ENCODE measurements around the gene ITM2A. TPM values are rescaled to one million over a fixed set of nuclear protein-coding genes. Genes with fewer than 3 reads are reported as not detected.

Gene ITM2A
- polyA plus RNA-seq, 1 donor (not counting 4 experiments of a cell fraction or from before 2014, with no cell fraction given) = 64.4 TPM

- dilution Hi-C loops (cut with MboI; ENCODE audit: extremely low pct_ligation_motif_present, low sequenced_read_pairs) = no loop called here
- no peaks in the 10 kb centered on the region for H3K36me3 ChIP-seq (ENCODE audit: control insufficient read depth in 2 of 2, extremely low read depth in 1 of 2, insufficient read depth in 2 of 2, low read length in 2 of 2)
- FAIRE-seq (no peak), DNase-seq (ENCODE audit: low read depth, low spot score) (no peak)
- H4K20me1 ChIP-seq (ENCODE audit: control insufficient read depth, extremely low read depth, insufficient read depth, low read length) = no peaks in the 10 kb centered on the region
- H2AFZ ChIP-seq (ENCODE audit: control insufficient read depth, low read length) = no peak overlapping the region
- H3K27ac ChIP-seq (ENCODE audit: control insufficient read depth, insufficient read depth, low read length) = no peak overlapping the region
- no peaks in the 10 kb centered on the region for H3K27me3 ChIP-seq (ENCODE audit: control insufficient read depth, extremely low read depth, insufficient read depth, low read length)
- H3K9ac ChIP-seq (ENCODE audit: control insufficient read depth, extremely low read depth, insufficient read depth, low read length) = no peak overlapping the region
- H3K4me1 ChIP-seq (ENCODE audit: control insufficient read depth, extremely low read depth, insufficient read depth, low read length) = no peaks in the 10 kb centered on the region
- no peak overlapping the region for H3K4me2 ChIP-seq (ENCODE audit: control insufficient read depth, extremely low read depth, insufficient read depth, low read depth, low read length)
- TF ChIP-seq CTCF (optimal IDR thresholded peaks at IDR 0.05 in 1 of 3, IDR thresholded peaks at IDR 0.05 in 1 of 3, conservative IDR thresholded peaks at IDR 0.05 in 1 of 3; ENCODE audit: extremely low read depth in 1 of 3, insufficient read depth in 2 of 3, low read length in 3 of 3) = no peak
- H3K4me3 ChIP-seq (ENCODE audit: control insufficient read depth in 2 of 3, extremely low read depth in 1 of 3, insufficient read depth in 2 of 3, low read depth in 1 of 3, low read length in 3 of 3) = no peak overlapping the region
- H3K9me3 ChIP-seq (ENCODE audit: control insufficient read depth, low read depth, low read length) = no peaks in the 10 kb centered on the region
- no peaks in the 10 kb centered on the region for H3K9me1 ChIP-seq (ENCODE audit: control insufficient read depth, extremely low read depth, insufficient read depth, low read length)
- no peaks in the 10 kb centered on the region for H3K79me2 ChIP-seq (ENCODE audit: control insufficient read depth, insufficient read depth, low read length)
Measured at GRCh38 chrX:79412166-79412565, 45.0 kb upstream of the ITM2A start.

GRCh38 chrX:79409657-79410056, 42.5 kb upstream of the ITM2A start:
- no peak overlapping the region for H3K9ac ChIP-seq (ENCODE audit: control insufficient read depth, extremely low read depth, insufficient read depth, low read length)
- no peak for TF ChIP-seq CTCF (optimal IDR thresholded peaks at IDR 0.05 in 1 of 3, IDR thresholded peaks at IDR 0.05 in 1 of 3, conservative IDR thresholded peaks at IDR 0.05 in 1 of 3; ENCODE audit: extremely low read depth in 1 of 3, insufficient read depth in 2 of 3, low read length in 3 of 3)
- no peak for TF ChIP-seq EZH2 (IDR thresholded peaks at IDR 0.05; ENCODE audit: low read length)
- no peak overlapping the region for H3K27ac ChIP-seq (ENCODE audit: control insufficient read depth, insufficient read depth, low read length)
- H3K4me2 ChIP-seq (ENCODE audit: control insufficient read depth, extremely low read depth, insufficient read depth, low read depth, low read length) = no peak overlapping the region
- no peaks in the 10 kb centered on the region for H3K4me1 ChIP-seq (ENCODE audit: control insufficient read depth, extremely low read depth, insufficient read depth, low read length)
- H3K4me3 ChIP-seq (ENCODE audit: control insufficient read depth in 2 of 3, extremely low read depth in 1 of 3, insufficient read depth in 2 of 3, low read depth in 1 of 3, low read length in 3 of 3) = no peak overlapping the region
- H3K9me3 ChIP-seq (ENCODE audit: control insufficient read depth, low read depth, low read length) = no peaks in the 10 kb centered on the region
- H2AFZ ChIP-seq (ENCODE audit: control insufficient read depth, low read length) = no peak overlapping the region
- dilution Hi-C loops (cut with MboI; ENCODE audit: extremely low pct_ligation_motif_present, low sequenced_read_pairs) = no loop called here
- no peak for DNase-seq (ENCODE audit: low read depth, low spot score)
- no peaks in the 10 kb centered on the region for H4K20me1 ChIP-seq (ENCODE audit: control insufficient read depth, extremely low read depth, insufficient read depth, low read length)
- H3K36me3 ChIP-seq (ENCODE audit: control insufficient read depth in 2 of 2, extremely low read depth in 1 of 2, insufficient read depth in 2 of 2, low read length in 2 of 2) = no peaks in the 10 kb centered on the region
- H3K9me1 ChIP-seq (ENCODE audit: control insufficient read depth, extremely low read depth, insufficient read depth, low read length) = no peaks in the 10 kb centered on the region
- no peak for FAIRE-seq
- H3K79me2 ChIP-seq (ENCODE audit: control insufficient read depth, insufficient read depth, low read length) = no peaks in the 10 kb centered on the region
- no peaks in the 10 kb centered on the region for H3K27me3 ChIP-seq (ENCODE audit: control insufficient read depth, extremely low read depth, insufficient read depth, low read length)

Measured in keratinocyte (primary cell).